Parathyroid adenoma (tissue), 2 donors: Measurements from ENCODE around the gene RSRC2.

Experiments
- H2AFZ ChIP-seq: fragments of 300-600 bp; sonication (generic); one replicate; pipeline ENCODE4 v1.7.0; 2017; ENCODE audit warnings: antibody characterized with exemption, mild to moderate bottlenecking
- H3K27ac ChIP-seq: fragments of 300-600 bp; sonication (generic); one replicate; pipeline ENCODE4 v1.7.0; 2017
- H3K27me3 ChIP-seq: fragments of 300-600 bp; sonication (generic); one replicate; pipeline ENCODE4 v1.7.0; 2017; ENCODE audit warnings: low read length; ENCODE audit not compliant: control insufficient read depth, insufficient read depth
- H3K36me3 ChIP-seq: fragments of 300-600 bp; sonication (generic); one replicate; pipeline ENCODE4 v1.7.0; 2017; ENCODE audit warnings: low read length; ENCODE audit not compliant: control insufficient read depth, insufficient read depth
- H3K4me1 ChIP-seq: fragments of 300-600 bp; sonication (generic); one replicate; pipeline ENCODE4 v1.7.0; 2017; ENCODE audit warnings: control low read depth
- H3K4me2 ChIP-seq: fragments of 300-600 bp; sonication (generic); one replicate; pipeline ENCODE4 v1.7.0; 2017; ENCODE audit warnings: low read length
- H3K4me3 ChIP-seq: fragments of 300-600 bp; sonication (generic); one replicate; pipeline ENCODE4 v1.7.0; 2017; ENCODE audit warnings: low read depth, low read length
- H3K79me2 ChIP-seq: fragments of 300-600 bp; sonication (generic); one replicate; pipeline ENCODE4 v1.7.0; 2017; ENCODE audit warnings: control low read depth
- H3K9ac ChIP-seq: fragments of 300-600 bp; sonication (generic); one replicate; pipeline ENCODE4 v1.7.0; 2017; ENCODE audit warnings: mild to moderate bottlenecking
- H3K9me3 ChIP-seq: fragments of 300-600 bp; sonication (generic); one replicate; pipeline ENCODE4 v1.7.0; 2017; ENCODE audit warnings: low read length; ENCODE audit not compliant: control insufficient read depth
- CTCF ChIP-seq: fragments of 300-600 bp; sonication (generic); IDR thresholded peaks from one replicate; pipeline ENCODE4 v1.7.0; 2017; ENCODE audit warnings: antibody characterized with exemption, mild to moderate bottlenecking
- donor health status: primary hyperparathyroidism.

RSRC2 gene

GRCh38 chr12:122544537-122544936 is 17.8 kb upstream of the RSRC2 start:
- H3K4me2 ChIP-seq = no peak overlapping the region
- no peak overlapping the region for H3K9ac ChIP-seq
- H3K27me3 ChIP-seq = no peaks in the 10 kb centered on the region
- TF ChIP-seq CTCF = no peak
- H2AFZ ChIP-seq = no peak overlapping the region
- no peak overlapping the region for H3K4me3 ChIP-seq
- H3K36me3 ChIP-seq = no peaks in the 10 kb centered on the region
- no peak overlapping the region for H3K27ac ChIP-seq
- H3K9me3 ChIP-seq = no peaks in the 10 kb centered on the region
- H3K4me1 ChIP-seq = no peaks in the 10 kb centered on the region
- no peaks in the 10 kb centered on the region for H3K79me2 ChIP-seq

- Histone ChIP-seq H3K27ac (no peak overlapping the region), H3K27me3 (no peaks in the 10 kb centered on the region), H3K4me2 (no peak overlapping the region), H3K4me3 (no peak overlapping the region), H3K9ac (no peak overlapping the region), H2AFZ (no peak overlapping the region), H3K79me2 (no peaks in the 10 kb centered on the region), H3K9me3 (no peaks in the 10 kb centered on the region), H3K4me1 (no peaks in the 10 kb centered on the region), H3K36me3 (no peaks in the 10 kb centered on the region)
- TF ChIP-seq CTCF = no peak
Observed at GRCh38 chr12:122538496-122538895, 11.8 kb upstream of the RSRC2 start.

- no peak overlapping the region for H2AFZ ChIP-seq
- TF ChIP-seq CTCF = no peak
- no peak overlapping the region for H3K27ac ChIP-seq
Observed at GRCh38 chr12:122537021-122537420, 10.3 kb upstream of the RSRC2 start.

GRCh38 chr12:122533856-122534255 is 7.1 kb upstream of the RSRC2 start:
- Histone ChIP-seq H3K9me3 (no peaks in the 10 kb centered on the region), H3K27me3 (no peaks in the 10 kb centered on the region), H3K9ac (no peak overlapping the region), H3K27ac (no peak overlapping the region), H3K36me3 (no peaks in the 10 kb centered on the region), H3K4me3 (no peak overlapping the region), H3K4me1 (no peaks in the 10 kb centered on the region), H2AFZ (no peak overlapping the region), H3K4me2 (no peak overlapping the region), H3K79me2 (no peaks in the 10 kb centered on the region)
- TF ChIP-seq CTCF = no peak

More at GRCh38 chr12:122537021-122537420, 10.3 kb upstream of the RSRC2 start:
- no peak overlapping the region for H3K4me3 ChIP-seq
- no peaks in the 10 kb centered on the region for H3K79me2 ChIP-seq
- H3K9me3 ChIP-seq = no peaks in the 10 kb centered on the region
- no peaks in the 10 kb centered on the region for H3K36me3 ChIP-seq
- H3K27me3 ChIP-seq = no peaks in the 10 kb centered on the region
- no peak overlapping the region for H3K9ac ChIP-seq
- H3K4me2 ChIP-seq = no peak overlapping the region
- no peaks in the 10 kb centered on the region for H3K4me1 ChIP-seq

- H3K79me2 ChIP-seq = peaks cover 20% of the 10 kb centered on the region
- TF ChIP-seq CTCF = no peak
Observed at GRCh38 chr12:122528992-122529391, 2.3 kb upstream of the RSRC2 start.

More at GRCh38 chr12:122528992-122529391, 2.3 kb upstream of the RSRC2 start:
- H3K27ac ChIP-seq = no peak overlapping the region
- no peak overlapping the region for H3K4me2 ChIP-seq
- no peaks in the 10 kb centered on the region for H3K9me3 ChIP-seq
- no peaks in the 10 kb centered on the region for H3K4me1 ChIP-seq
- H3K36me3 ChIP-seq = no peaks in the 10 kb centered on the region
- H3K4me3 ChIP-seq = no peak overlapping the region
- no peak overlapping the region for H2AFZ ChIP-seq
- H3K9ac ChIP-seq = no peak overlapping the region
- no peaks in the 10 kb centered on the region for H3K27me3 ChIP-seq
